GM18519 (cell line): ENCODE results near the gene TEDC1.

ENCODE experiments used
- ATAC-seq: cut with Tn5 transposase; IDR thresholded peaks from one replicate; pipeline ENCODE4 v1.9.1; 2021; ENCODE audit warnings: mild to moderate bottlenecking, moderate library complexity; ENCODE audit not compliant: unreplicated experiment, low FRiP score

The TEDC1 gene

GRCh38 chr14:105490572-105491365 is at the start of gene TEDC1:
Gene TEDC1 (plus strand): TSS chr14:105491246. CDS start chr14:105491376, 130 bp downstream.
- ATAC-seq = peak; percentile 55

GRCh38 chr14:105442125-105442524 is 48.9 kb upstream of the TEDC1 start:
- ATAC-seq = no peak

- ATAC-seq = no peak
Observed at GRCh38 chr14:105442834-105443233, 48.2 kb upstream of the TEDC1 start.

GRCh38 chr14:105444859-105445258 is 46.2 kb upstream of the TEDC1 start:
- no peak for ATAC-seq

- no peak for ATAC-seq
Observed at GRCh38 chr14:105445290-105445689, 45.8 kb upstream of the TEDC1 start.

GRCh38 chr14:105445901-105446845 is 44.9 kb upstream of the TEDC1 start:
- no peak for ATAC-seq

GRCh38 chr14:105446971-105447370 is 44.1 kb upstream of the TEDC1 start:
- no peak for ATAC-seq

- ATAC-seq = no peak
Observed at GRCh38 chr14:105447651-105448640, 43.1 kb upstream of the TEDC1 start.

- no peak for ATAC-seq
Observed at GRCh38 chr14:105448706-105449111, 42.3 kb upstream of the TEDC1 start.

GRCh38 chr14:105449276-105450122 is 41.5 kb upstream of the TEDC1 start:
- no peak for ATAC-seq

GRCh38 chr14:105450123-105450505 is 40.9 kb upstream of the TEDC1 start:
- ATAC-seq = no peak

- ATAC-seq = no peak
Observed at GRCh38 chr14:105450864-105451720, 40.0 kb upstream of the TEDC1 start.

- ATAC-seq = no peak
Observed at GRCh38 chr14:105452963-105453362, 38.1 kb upstream of the TEDC1 start.

- ATAC-seq = no peak
Observed at GRCh38 chr14:105453847-105454246, 37.2 kb upstream of the TEDC1 start.

- ATAC-seq = no peak
Observed at GRCh38 chr14:105455086-105455640, 35.9 kb upstream of the TEDC1 start.

GRCh38 chr14:105455766-105456660 is 35.0 kb upstream of the TEDC1 start:
- no peak for ATAC-seq
